ENCODE measurements around the gene ZNF316.

Gene ZNF316

GRCh38 chr7:6650521-6651011 lies 13.4 kb downstream of the ZNF316 start:
- H3K4me3 ChIP-seq (ENCODE audit: control insufficient read depth, low read depth, low read length): no peak overlapping the region
- TF ChIP-seq CTCF (conservative IDR thresholded peaks at IDR 0.05; ENCODE audit: control insufficient read depth, insufficient read depth, low read depth, low read length): no peak
- no peak for DNase-seq (ENCODE audit: low read depth)

- DNase-seq (ENCODE audit: low read depth): no peak
- no peak for TF ChIP-seq CTCF (conservative IDR thresholded peaks at IDR 0.05; ENCODE audit: control insufficient read depth, insufficient read depth, low read depth, low read length)
These were observed 14.8 kb downstream of the ZNF316 start for GRCh38 chr7:6651851-6652445.

GRCh38 chr7:6652446-6653011 lies 15.4 kb downstream of the ZNF316 start:
- DNase-seq (ENCODE audit: low read depth): no peak
- no peak overlapping the region for H3K4me3 ChIP-seq (ENCODE audit: control insufficient read depth, low read depth, low read length)

More at GRCh38 chr7:6651851-6652445, 14.8 kb downstream of the ZNF316 start:
- no peak overlapping the region for H3K4me3 ChIP-seq (ENCODE audit: control insufficient read depth, low read depth, low read length)

GRCh38 chr7:6653071-6654003 lies 16.2 kb downstream of the ZNF316 start:
- DNase-seq (ENCODE audit: low read depth): no peak
- no peak overlapping the region for H3K4me3 ChIP-seq (ENCODE audit: control insufficient read depth, low read depth, low read length)
- TF ChIP-seq CTCF (conservative IDR thresholded peaks at IDR 0.05; ENCODE audit: control insufficient read depth, insufficient read depth, low read depth, low read length): no peak

More at GRCh38 chr7:6652446-6653011, 15.4 kb downstream of the ZNF316 start:
- TF ChIP-seq CTCF (conservative IDR thresholded peaks at IDR 0.05; ENCODE audit: control insufficient read depth, insufficient read depth, low read depth, low read length): no peak

GRCh38 chr7:6654113-6654841 lies 17.2 kb downstream of the ZNF316 start:
- no peak overlapping the region for H3K4me3 ChIP-seq (ENCODE audit: control insufficient read depth, low read depth, low read length)
- DNase-seq (ENCODE audit: low read depth): no peak
- no peak for TF ChIP-seq CTCF (conservative IDR thresholded peaks at IDR 0.05; ENCODE audit: control insufficient read depth, insufficient read depth, low read depth, low read length)
